ENCODE data around the gene C1QL3. TPM values are rescaled to one million over a fixed set of nuclear protein-coding genes. Genes with fewer than 3 reads are reported as not detected.

Gene C1QL3
- total RNA-seq, 2 donors from 2014 or later, result not detected

GRCh38 chr10:16505161-16505560 is 16.5 kb downstream of the C1QL3 start:
- DNase-seq (no peak), ATAC-seq (no peak)
- intact Hi-C loops (cut with DNase I), result no loop called here

- intact Hi-C loops (cut with DNase I), result no loop called here
- DNase-seq (no peak), ATAC-seq (no peak)
Observed at GRCh38 chr10:16497911-16498310, 23.8 kb downstream of the C1QL3 start.

GRCh38 chr10:16493884-16494536 is 27.7 kb downstream of the C1QL3 start:
- intact Hi-C loops (cut with DNase I), result no loop called here
- no peak for ATAC-seq
- DNase-seq, result no peak

- ATAC-seq (no peak), DNase-seq (no peak)
- intact Hi-C loops (cut with DNase I), result no loop called here
Observed at GRCh38 chr10:16491933-16492332, 29.7 kb downstream of the C1QL3 start.

- intact Hi-C loops (cut with DNase I), result no loop called here
- no peak for ATAC-seq
Observed at GRCh38 chr10:16490511-16490910, 31.2 kb downstream of the C1QL3 start.

GRCh38 chr10:16483241-16483917 is 38.3 kb downstream of the C1QL3 start:
- intact Hi-C loops (cut with DNase I), result no loop called here
- DNase-seq (no peak), ATAC-seq (no peak)

More at GRCh38 chr10:16490511-16490910, 31.2 kb downstream of the C1QL3 start:
- DNase-seq, result no peak

- DNase-seq, result no peak
- intact Hi-C loops (cut with DNase I), result no loop called here
- no peak for ATAC-seq
Observed at GRCh38 chr10:16481052-16481728, 40.5 kb downstream of the C1QL3 start.

GRCh38 chr10:16478801-16479200 is 42.9 kb downstream of the C1QL3 start:
- ATAC-seq (no peak), DNase-seq (no peak)
- intact Hi-C loops (cut with DNase I), result no loop called here

- DNase-seq, result no peak
- intact Hi-C loops (cut with DNase I), result no loop called here
- no peak for ATAC-seq
Observed at GRCh38 chr10:16477757-16478156, 43.9 kb downstream of the C1QL3 start.

GRCh38 chr10:16472828-16473227 is 48.9 kb downstream of the C1QL3 start:
- ATAC-seq, result no peak
- no peak for DNase-seq
- intact Hi-C loops (cut with DNase I), result no loop called here

- intact Hi-C loops (cut with DNase I), result no loop called here
- ATAC-seq (no peak), DNase-seq (no peak)
Observed at GRCh38 chr10:16470747-16471146, 50.9 kb downstream of the C1QL3 start.

GRCh38 chr10:16466001-16466400 is 55.7 kb downstream of the C1QL3 start:
- DNase-seq (no peak), ATAC-seq (no peak)
- intact Hi-C loops (cut with DNase I), result no loop called here

Other genes starting within 250 kb of the C1QL3 start
- 10 to 100 TPM in 1 of 2 donors, 1 to 10 TPM in 1; 7.3 to 16.3 TPM for gene PTER, start 84.9 kb downstream of the C1QL3 start, total RNA-seq